Memory B cell (primary cell): ENCODE results near the gene BOC.

ENCODE experiments used
- ATAC-seq: fragments of 150-1000 bp; cut with Tn5 transposase; 2 replicates; pipeline ENCODE4 v1.10.0; 2021; ENCODE audit warnings: low read depth, mild to moderate bottlenecking, moderate library complexity
- DNase-seq, 2 donors: peaks; one replicate each; pipeline ENCODE4 v3.0.0; 2022; ENCODE audit warnings: low spot score in 2 of 2
- H3K27ac Mint-ChIP-seq: one replicate; pipeline ENCODE4 v1.8.0; 2022; ENCODE audit warnings: mild to moderate bottlenecking, moderate library complexity, mixed read lengths
- H3K27me3 Mint-ChIP-seq: one replicate; pipeline ENCODE4 v1.8.0; 2022; ENCODE audit warnings: mixed read lengths
- H3K36me3 Mint-ChIP-seq: one replicate; pipeline ENCODE4 v1.8.0; 2022; ENCODE audit warnings: mild to moderate bottlenecking, mixed read lengths
- H3K4me1 Mint-ChIP-seq: one replicate; pipeline ENCODE4 v1.8.0; 2022; ENCODE audit warnings: mixed read lengths
- H3K4me3 Mint-ChIP-seq: one replicate; pipeline ENCODE4 v1.8.0; 2022; ENCODE audit warnings: mild to moderate bottlenecking, moderate library complexity, mixed read lengths
- H3K9me3 Mint-ChIP-seq: one replicate; pipeline ENCODE4 v1.8.0; 2022; ENCODE audit warnings: mixed read lengths

Gene BOC

GRCh38 chr3:113177526-113177925 lies 33.8 kb upstream of the BOC start:
- DNase-seq (no peak), ATAC-seq (no peak)
- Mint-ChIP-seq H3K27ac (no peak overlapping the region), H3K9me3 (no peaks in the 10 kb centered on the region), H3K36me3 (no peaks in the 10 kb centered on the region), H3K27me3 (peaks cover 2% of the 10 kb centered on the region), H3K4me3 (no peak overlapping the region), H3K4me1 (no peaks in the 10 kb centered on the region)

- no peaks in the 10 kb centered on the region for H3K36me3 Mint-ChIP-seq
- H3K4me3 Mint-ChIP-seq, result no peak overlapping the region
- H3K9me3 Mint-ChIP-seq, result no peaks in the 10 kb centered on the region
- H3K27me3 Mint-ChIP-seq, result peaks cover 2% of the 10 kb centered on the region
- H3K27ac Mint-ChIP-seq, result no peak overlapping the region
- H3K4me1 Mint-ChIP-seq, result no peaks in the 10 kb centered on the region
- no peak for DNase-seq
- no peak for ATAC-seq
Observed at GRCh38 chr3:113179235-113179824, 32.0 kb upstream of the BOC start.

- Mint-ChIP-seq H3K4me3 (no peak overlapping the region), H3K27me3 (no peaks in the 10 kb centered on the region), H3K27ac (no peak overlapping the region), H3K9me3 (peaks cover 4% of the 10 kb centered on the region), H3K4me1 (no peaks in the 10 kb centered on the region), H3K36me3 (no peaks in the 10 kb centered on the region)
- DNase-seq (no peak), ATAC-seq (no peak)
Observed at GRCh38 chr3:113183748-113184661, 27.4 kb upstream of the BOC start.

- Mint-ChIP-seq H3K9me3 (peaks cover 5% of the 10 kb centered on the region), H3K27ac (no peak overlapping the region), H3K4me1 (no peaks in the 10 kb centered on the region), H3K36me3 (no peaks in the 10 kb centered on the region), H3K4me3 (no peak overlapping the region), H3K27me3 (no peaks in the 10 kb centered on the region)
- ATAC-seq (no peak), DNase-seq (no peak)
Observed at GRCh38 chr3:113185194-113185835, 26.0 kb upstream of the BOC start.

GRCh38 chr3:113186566-113186965 lies 24.8 kb upstream of the BOC start:
- peaks cover 5% of the 10 kb centered on the region for H3K9me3 Mint-ChIP-seq
- no peak for DNase-seq
- no peak overlapping the region for H3K4me3 Mint-ChIP-seq
- no peak for ATAC-seq
- no peaks in the 10 kb centered on the region for H3K27me3 Mint-ChIP-seq
- H3K27ac Mint-ChIP-seq, result no peak overlapping the region
- H3K36me3 Mint-ChIP-seq, result no peaks in the 10 kb centered on the region
- no peaks in the 10 kb centered on the region for H3K4me1 Mint-ChIP-seq

- H3K27me3 Mint-ChIP-seq, result peaks cover 1% of the 10 kb centered on the region
- H3K9me3 Mint-ChIP-seq, result peaks cover 1% of the 10 kb centered on the region
- H3K27ac Mint-ChIP-seq, result no peak overlapping the region
- no peak for DNase-seq
- no peaks in the 10 kb centered on the region for H3K4me1 Mint-ChIP-seq
- no peak for ATAC-seq
- no peak overlapping the region for H3K4me3 Mint-ChIP-seq
- H3K36me3 Mint-ChIP-seq, result no peaks in the 10 kb centered on the region
Observed at GRCh38 chr3:113193288-113193687, 18.1 kb upstream of the BOC start.

- Mint-ChIP-seq H3K36me3 (no peaks in the 10 kb centered on the region), H3K9me3 (peaks cover 1% of the 10 kb centered on the region), H3K27me3 (peaks cover 1% of the 10 kb centered on the region), H3K4me3 (no peak overlapping the region), H3K27ac (no peak overlapping the region), H3K4me1 (no peaks in the 10 kb centered on the region)
- no peak for ATAC-seq
- DNase-seq, result no peak
Observed at GRCh38 chr3:113193719-113194118, 17.6 kb upstream of the BOC start.

- H3K9me3 Mint-ChIP-seq, result no peaks in the 10 kb centered on the region
- peaks cover 1% of the 10 kb centered on the region for H3K27me3 Mint-ChIP-seq
- no peak overlapping the region for H3K4me3 Mint-ChIP-seq
- H3K36me3 Mint-ChIP-seq, result no peaks in the 10 kb centered on the region
- DNase-seq (no peak), ATAC-seq (no peak)
- H3K27ac Mint-ChIP-seq, result no peak overlapping the region
- no peaks in the 10 kb centered on the region for H3K4me1 Mint-ChIP-seq
Observed at GRCh38 chr3:113194823-113195401, 16.4 kb upstream of the BOC start.

GRCh38 chr3:113200351-113200750 lies 11.0 kb upstream of the BOC start:
- peaks cover 7% of the 10 kb centered on the region for H3K27me3 Mint-ChIP-seq
- no peak overlapping the region for H3K27ac Mint-ChIP-seq
- H3K4me1 Mint-ChIP-seq, result no peaks in the 10 kb centered on the region
- no peaks in the 10 kb centered on the region for H3K36me3 Mint-ChIP-seq
- DNase-seq, result no peak
- no peak overlapping the region for H3K4me3 Mint-ChIP-seq
- ATAC-seq, result no peak
- no peaks in the 10 kb centered on the region for H3K9me3 Mint-ChIP-seq

GRCh38 chr3:113200946-113201345 lies 10.4 kb upstream of the BOC start:
- Mint-ChIP-seq H3K27me3 (peaks cover 8% of the 10 kb centered on the region), H3K4me3 (no peak overlapping the region), H3K4me1 (no peaks in the 10 kb centered on the region), H3K36me3 (no peaks in the 10 kb centered on the region), H3K9me3 (no peaks in the 10 kb centered on the region), H3K27ac (no peak overlapping the region)
- ATAC-seq (no peak), DNase-seq (no peak)

- Mint-ChIP-seq H3K9me3 (no peaks in the 10 kb centered on the region), H3K4me1 (no peaks in the 10 kb centered on the region), H3K36me3 (no peaks in the 10 kb centered on the region), H3K27ac (no peak overlapping the region), H3K27me3 (peaks cover 15% of the 10 kb centered on the region), H3K4me3 (no peak overlapping the region)
- ATAC-seq (no peak), DNase-seq (no peak)
Observed at GRCh38 chr3:113204371-113204770, 7.0 kb upstream of the BOC start.

GRCh38 chr3:113205481-113205880 lies 5.9 kb upstream of the BOC start:
- Mint-ChIP-seq H3K4me1 (no peaks in the 10 kb centered on the region), H3K27me3 (peaks cover 19% of the 10 kb centered on the region), H3K4me3 (no peak overlapping the region), H3K36me3 (no peaks in the 10 kb centered on the region), H3K27ac (no peak overlapping the region), H3K9me3 (no peaks in the 10 kb centered on the region)
- no peak for ATAC-seq
- DNase-seq, result no peak

- H3K9me3 Mint-ChIP-seq, result no peaks in the 10 kb centered on the region
- peaks cover 8% of the 10 kb centered on the region for H3K4me1 Mint-ChIP-seq
- peaks cover 22% of the 10 kb centered on the region for H3K27me3 Mint-ChIP-seq
- no peaks in the 10 kb centered on the region for H3K36me3 Mint-ChIP-seq
- H3K27ac Mint-ChIP-seq, result no peak overlapping the region
- no peak for DNase-seq
- peak overlapping the region; percentile 79 for H3K4me3 Mint-ChIP-seq
- ATAC-seq, result no peak
Observed at GRCh38 chr3:113210604-113211329, 590 bp upstream of the BOC start.
